Thyroid gland (tissue), 4 donors: Measurements from ENCODE around the gene COL27A1.

Source experiments
- CTCF ChIP-seq, 6 experiments: fragments of 200-600 bp in 3 of 6; fragments of 450-650 bp in 3 of 6; sonication (generic) in 3 of 6; IDR thresholded peaks; one replicate each; pipeline ENCODE4 v1.5.1; 2016 to 2019; ENCODE audit warnings: antibody characterized with exemption in 6 of 6, mild to moderate bottlenecking in 2 of 6, inconsistent platforms in 1 of 6, moderate library complexity in 1 of 6
- POLR2A ChIP-seq, 2 donors: fragments of 450-650 bp; IDR thresholded peaks; one replicate each; pipeline ENCODE4 v1.6.1; 2017; ENCODE audit warnings: antibody characterized with exemption in 2 of 2, mild to moderate bottlenecking in 2 of 2, moderate library complexity in 1 of 2

GRCh38 chr9:114263853-114264510, 108.6 kb downstream of the COL27A1 start:
- TF ChIP-seq CTCF (IDR thresholded peaks at IDR 0.05) (peak in 1 of 6 experiments; percentile 10), POLR2A (IDR thresholded peaks at IDR 0.05) (no peak)
